Hepatic stellate cell (primary cell): ENCODE results near the gene HBE1.
"Not testable (repeated sequence)": the region's sequence is repeated elsewhere in the genome, so short reads cannot be mapped to it uniquely, and the experiment has no call there.

Experiments
- DNase-seq: peaks from one replicate; pipeline ENCODE4 v3.0.0; 2011; ENCODE audit warnings: low spot score

Gene HBE1

DNA sequence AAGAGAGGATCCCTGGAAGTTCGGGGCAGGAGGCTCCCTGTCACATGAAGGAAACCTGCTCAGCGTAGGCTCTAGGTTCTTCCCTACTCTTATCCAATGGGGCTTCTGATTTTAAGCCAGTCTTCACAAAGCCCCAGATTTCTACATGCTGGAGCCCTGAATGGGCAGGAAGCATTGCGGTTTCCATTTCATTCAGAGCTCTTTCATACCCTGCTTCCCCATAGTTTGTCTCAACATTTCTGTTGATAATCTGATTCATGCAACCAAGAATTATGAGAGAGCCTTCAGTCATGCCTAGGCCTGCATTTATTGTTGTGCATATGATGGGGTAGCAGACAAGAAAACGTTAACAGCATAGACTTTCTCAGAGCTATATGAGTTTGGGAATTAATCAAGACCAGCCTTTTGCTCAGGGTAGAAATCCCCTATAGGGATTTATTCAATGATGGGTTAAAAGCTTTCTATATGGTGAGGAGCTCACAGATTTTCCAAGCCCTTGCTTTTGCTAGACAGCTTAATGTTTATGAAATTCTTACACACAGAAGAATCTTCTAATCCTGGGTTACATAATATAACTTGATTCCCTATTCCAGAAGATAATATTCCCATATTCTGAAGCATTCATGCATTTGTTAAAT is 16.1 kb upstream of the HBE1 start:
- no peak for DNase-seq

DNA sequence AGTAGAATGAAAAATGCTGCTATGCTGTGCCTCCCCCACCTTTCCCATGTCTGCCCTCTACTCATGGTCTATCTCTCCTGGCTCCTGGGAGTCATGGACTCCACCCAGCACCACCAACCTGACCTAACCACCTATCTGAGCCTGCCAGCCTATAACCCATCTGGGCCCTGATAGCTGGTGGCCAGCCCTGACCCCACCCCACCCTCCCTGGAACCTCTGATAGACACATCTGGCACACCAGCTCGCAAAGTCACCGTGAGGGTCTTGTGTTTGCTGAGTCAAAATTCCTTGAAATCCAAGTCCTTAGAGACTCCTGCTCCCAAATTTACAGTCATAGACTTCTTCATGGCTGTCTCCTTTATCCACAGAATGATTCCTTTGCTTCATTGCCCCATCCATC is 14.9 kb upstream of the HBE1 start:
- no peak for DNase-seq

DNA sequence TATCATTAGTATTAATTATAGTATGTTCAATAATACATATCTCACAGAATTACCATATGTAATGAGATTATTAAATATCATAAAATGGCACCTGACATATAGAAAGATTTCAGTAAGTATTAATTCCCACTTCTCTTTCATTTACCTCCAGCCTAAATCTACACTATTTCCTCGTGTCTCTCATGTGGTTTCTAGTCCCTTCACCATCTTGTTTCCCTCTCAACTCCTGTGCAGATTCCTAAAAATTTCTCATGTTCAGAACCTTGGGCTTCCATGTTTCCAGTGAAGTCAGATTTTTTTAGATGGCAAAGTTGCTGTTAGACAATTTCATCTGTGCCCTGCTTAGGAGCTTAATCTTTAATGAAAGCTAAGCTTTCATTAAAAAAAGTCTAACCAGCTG is 14.1 kb upstream of the HBE1 start:
- no peak for DNase-seq

DNA sequence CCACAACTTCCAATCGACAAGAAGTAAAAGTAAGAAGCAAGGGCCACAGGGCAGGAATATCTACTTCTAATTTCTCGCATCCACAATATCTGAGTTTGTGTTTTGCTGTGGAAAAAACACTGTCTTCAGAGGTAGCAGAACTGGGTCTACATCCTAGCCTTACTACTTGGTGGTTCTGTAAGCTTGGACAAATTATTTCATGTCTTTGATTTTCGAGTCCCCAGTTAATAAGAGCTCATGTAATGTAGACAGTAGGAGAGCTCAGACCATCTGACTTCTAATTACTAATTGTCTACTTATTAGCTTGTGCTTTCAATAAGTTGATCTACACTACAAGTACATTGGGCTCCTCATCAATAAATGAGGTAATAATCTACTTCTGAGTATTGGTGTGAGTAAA is 13.3 kb upstream of the HBE1 start:
- DNase-seq: no peak

DNA sequence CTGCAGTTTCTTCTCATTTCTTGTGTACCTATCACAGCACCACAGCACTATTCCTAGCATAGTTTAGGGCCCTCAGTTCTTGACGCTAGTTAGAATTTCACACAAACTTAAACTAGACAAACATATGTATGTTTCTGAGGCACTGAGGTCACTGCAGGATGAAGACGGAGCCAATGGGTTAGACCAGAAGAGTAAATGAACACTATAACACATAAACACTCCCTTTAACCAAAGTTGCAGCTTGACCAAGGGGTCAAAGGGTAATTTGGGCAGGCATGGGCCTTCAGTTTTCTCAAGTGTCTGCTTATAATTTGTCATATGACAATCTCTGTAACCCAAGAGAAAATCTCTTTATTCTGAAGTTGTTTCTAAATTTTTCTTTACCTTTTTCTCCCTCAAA is 12.9 kb upstream of the HBE1 start:
- no peak for DNase-seq

DNA sequence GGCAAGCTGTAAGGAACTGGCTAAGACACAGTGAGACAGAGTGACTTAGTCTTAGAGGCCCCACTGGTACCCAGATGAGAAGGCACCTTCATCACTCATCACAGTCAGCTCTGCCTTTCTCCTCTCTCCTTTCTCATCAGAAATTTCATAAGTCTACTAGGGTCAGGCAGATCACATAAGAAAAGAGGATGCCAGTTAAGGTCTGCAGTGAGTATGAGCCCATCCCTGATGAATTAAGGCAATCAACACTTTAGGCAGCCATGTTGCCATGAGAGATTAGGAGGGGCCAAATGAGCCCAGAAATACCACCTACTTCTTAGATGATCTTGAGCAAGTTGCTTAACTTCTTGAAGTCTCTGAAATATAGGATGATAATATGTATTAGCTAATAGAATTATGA is 11.9 kb upstream of the HBE1 start:
- DNase-seq: no peak

DNA sequence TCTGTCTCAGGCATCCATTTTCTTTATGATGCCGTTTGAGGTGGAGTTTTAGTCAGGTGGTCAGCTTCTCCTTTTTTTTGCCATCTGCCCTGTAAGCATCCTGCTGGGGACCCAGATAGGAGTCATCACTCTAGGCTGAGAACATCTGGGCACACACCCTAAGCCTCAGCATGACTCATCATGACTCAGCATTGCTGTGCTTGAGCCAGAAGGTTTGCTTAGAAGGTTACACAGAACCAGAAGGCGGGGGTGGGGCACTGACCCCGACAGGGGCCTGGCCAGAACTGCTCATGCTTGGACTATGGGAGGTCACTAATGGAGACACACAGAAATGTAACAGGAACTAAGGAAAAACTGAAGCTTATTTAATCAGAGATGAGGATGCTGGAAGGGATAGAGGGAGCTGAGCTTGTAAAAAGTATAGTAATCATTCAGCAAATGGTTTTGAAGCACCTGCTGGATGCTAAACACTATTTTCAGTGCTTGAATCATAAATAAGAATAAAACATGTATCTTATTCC is 10.9 kb upstream of the HBE1 start:
- DNase-seq: peak; percentile 86

DNA sequence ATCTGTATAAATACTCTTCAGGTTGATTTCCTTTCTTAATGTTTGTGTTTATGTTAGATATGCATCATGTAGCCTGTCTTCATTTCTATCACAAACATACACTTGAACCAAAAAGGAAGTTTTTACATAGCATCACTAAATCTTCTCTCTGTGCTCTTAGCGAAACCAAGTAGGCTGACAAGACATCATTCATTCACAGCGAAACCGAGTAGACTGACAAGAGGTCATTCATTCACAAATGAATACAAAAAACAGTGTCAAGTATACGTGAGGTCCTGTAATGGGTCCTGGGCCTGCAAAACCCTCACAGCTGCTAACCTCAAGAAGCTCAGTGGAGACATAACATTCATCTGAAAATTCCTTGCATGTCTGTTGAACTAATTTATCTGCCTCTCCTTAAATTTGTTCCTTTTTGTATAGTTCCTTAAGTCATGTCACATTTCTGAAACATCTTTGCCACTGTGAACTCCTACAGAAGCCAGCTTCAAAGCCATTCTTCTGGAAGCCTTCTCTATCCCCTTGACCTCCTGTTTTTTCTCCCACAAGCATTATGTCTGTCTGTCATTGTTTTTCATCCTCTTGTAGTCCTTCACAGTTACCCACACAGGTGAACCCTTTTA is 9.8 kb upstream of the HBE1 start:
- DNase-seq: no peak

DNA sequence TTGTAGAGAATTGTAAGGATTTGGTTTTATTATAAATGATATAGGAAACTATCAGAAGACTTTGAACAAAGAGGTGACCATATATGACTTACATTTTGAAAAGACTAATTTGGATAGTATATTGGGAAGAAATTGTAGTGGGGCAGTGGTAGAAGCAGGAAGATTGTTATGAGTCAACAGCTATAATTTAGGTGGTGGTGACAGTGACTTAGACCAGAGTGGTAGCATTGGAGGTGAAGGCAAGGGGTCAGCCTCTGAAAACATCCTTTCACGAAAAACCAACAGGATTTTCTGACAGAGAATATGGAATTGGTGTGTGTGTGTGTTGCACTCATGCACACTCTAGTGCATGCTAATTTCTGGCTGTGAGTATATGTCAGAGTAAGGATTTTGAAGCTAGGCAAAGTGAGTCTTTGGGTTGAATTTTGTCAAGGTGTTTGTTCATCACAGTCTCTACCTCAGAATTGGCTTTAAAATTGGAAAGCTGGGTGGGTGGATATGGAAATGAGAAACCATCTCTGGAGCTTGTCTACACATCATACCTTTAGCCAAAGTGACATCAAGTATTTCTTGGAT is 8.2 kb upstream of the HBE1 start:
- no peak for DNase-seq

DNA sequence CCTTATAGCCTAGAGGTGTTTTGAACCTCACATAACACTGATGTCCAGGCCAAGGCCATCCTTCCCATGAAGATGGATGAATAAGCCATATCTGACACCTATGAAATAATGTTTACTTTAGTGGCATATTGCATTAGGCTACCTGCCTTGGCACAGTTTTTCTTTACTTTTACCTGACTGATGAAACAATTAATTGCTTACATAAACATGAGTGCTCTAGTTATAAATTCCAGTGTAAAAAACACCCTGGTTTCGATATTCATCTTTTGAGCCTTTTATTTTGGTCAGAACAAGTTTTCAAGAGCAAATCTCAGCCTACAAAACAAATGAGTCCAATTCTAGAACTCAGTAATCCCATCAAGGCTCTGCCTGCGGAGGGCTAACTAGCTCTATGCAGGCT is 7.0 kb upstream of the HBE1 start:
- no peak for DNase-seq

DNA sequence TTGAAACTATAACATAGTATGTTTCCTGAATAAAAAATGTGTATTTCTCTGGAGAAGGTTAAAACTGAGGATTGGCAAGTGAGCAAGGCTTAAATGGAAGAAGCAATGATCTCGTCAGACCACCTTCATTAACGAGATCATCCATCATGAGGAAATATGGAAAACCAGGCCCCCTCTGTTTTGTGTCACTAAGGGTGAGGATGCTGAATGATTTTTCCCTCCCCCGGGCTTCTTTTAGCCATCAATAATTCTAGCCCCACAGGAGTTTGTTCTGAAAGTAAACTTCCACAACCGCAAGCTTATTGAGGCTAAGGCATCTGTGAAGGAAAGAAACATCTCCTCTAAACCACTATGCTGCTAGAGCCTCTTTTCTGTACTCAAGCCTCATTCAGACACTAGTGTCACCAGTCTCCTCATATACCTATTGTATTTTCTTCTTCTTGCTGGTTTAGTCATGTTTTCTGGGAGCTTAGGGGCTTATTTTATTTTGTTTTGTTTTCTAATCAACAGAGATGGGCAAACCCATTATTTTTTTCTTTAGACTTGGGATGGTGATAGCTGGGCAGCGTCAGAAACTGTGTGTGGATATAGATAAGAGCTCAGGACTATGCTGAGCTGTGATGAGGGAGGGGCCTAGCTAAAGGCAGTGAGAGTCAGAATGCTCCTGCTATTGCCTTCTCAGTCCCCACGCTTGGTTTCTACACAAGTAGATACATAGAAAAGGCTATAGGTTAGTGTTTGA is 5.8 kb upstream of the HBE1 start:
- DNase-seq: no peak

DNA sequence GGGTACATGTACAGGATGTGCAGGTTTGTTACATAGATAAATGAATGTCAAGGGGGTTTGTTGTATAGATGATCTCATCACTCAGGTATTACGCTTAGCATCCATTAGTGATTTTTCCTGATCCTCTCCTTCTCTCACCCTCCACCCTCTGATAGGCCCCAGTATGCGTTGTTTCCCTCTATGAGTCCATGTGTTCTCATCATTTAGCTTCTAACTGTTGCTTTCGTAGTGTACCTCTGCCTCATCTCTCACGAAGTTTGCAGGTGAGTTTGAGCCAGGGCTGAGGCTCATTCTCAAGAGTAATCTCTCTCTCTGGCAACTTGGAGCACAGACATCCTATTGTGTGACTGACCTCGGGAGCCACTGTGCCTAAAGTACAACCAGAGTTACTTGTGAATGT is 4.7 kb upstream of the HBE1 start:
- DNase-seq: no peak

DNA sequence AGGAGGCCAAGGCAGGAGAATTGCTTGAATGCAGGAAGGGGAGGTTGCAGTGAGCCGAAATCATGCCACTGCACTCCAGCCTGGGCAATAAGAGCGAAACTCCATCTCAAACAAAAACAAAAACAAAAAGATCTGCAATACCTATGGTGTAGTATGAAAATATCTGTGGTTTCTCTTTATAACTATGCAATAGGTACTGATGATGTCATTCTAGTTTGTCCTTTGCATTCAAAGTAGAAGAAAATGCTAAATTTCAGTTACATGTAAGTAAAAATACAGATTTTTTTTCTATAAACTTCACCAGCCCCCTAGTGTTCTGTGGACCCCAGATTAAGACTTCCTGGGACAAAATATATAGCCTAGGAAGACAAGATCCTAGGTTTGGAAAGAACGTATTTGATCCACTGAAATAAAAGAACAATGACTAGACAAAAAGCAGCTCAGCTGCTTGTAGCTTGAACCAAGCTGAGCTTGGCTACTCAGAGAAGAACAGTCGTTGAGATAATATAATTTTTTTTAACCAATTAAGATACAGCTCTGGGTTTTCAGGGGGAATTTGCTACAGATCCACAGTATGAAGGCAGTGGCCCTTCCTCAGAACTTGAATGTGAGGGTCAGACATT is 2.8 kb upstream of the HBE1 start:
- DNase-seq: no peak

DNA sequence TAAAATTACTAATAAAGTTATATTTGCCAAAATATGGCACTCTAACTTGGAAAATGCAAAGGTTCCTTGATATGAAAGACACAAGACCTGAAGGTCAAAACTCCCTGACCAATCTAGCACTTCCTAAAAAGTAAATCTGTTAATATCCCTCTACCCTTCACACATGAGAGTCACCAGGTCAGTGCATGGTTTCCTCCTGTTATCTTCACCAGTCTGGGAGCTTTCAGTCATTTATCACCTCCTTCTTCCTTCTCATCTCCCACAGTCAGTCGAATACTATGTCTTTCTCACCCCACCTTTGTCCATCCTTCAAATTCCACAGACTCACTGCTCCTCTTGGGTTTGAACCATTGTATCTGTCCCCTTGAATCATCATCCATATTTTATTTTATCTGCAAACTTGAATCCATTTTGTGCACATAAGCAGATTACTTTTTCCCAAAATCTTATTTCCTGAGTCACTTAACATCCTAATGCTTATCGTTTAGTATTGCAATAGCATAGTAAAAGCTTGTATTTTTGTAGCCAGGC is 2.6 kb downstream of the HBE1 start:
- DNase-seq: no peak

DNA sequence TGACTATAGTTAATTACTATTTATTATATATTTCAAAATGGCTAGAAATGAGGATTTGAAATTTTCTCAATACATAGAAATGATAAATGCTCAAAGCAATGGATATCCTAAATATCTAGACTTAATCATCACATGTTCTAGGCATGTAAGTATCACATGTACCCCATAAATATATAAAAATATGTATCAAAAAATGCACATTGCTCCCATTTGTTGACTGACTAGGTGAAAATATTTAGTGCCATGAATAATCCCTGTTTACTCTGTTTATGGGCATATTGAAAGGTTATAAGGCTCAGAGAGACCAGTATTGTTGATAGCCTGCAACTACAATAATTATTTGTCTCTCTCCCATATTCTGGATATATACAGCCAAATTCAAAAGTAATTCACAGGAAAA is 3.1 kb downstream of the HBE1 start:
- DNase-seq: no peak

DNA sequence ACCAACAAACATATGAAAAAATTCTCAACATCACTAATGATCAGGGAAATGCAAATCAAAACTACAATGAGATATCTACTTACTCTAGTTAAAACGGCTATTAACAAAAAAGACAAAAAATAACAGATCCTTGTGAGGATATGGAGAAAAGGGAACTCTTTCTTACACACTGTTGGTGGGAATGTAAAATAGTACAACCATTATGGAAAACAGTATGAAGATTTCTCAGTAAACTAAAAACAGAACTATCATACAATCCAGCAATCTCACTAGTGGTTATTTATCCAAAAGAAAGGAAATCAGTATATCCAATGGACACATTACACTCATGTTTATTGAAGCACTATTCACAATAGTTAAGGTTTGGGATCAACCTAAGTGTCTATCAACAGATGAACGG is 3.9 kb downstream of the HBE1 start:
- DNase-seq: no peak

DNA sequence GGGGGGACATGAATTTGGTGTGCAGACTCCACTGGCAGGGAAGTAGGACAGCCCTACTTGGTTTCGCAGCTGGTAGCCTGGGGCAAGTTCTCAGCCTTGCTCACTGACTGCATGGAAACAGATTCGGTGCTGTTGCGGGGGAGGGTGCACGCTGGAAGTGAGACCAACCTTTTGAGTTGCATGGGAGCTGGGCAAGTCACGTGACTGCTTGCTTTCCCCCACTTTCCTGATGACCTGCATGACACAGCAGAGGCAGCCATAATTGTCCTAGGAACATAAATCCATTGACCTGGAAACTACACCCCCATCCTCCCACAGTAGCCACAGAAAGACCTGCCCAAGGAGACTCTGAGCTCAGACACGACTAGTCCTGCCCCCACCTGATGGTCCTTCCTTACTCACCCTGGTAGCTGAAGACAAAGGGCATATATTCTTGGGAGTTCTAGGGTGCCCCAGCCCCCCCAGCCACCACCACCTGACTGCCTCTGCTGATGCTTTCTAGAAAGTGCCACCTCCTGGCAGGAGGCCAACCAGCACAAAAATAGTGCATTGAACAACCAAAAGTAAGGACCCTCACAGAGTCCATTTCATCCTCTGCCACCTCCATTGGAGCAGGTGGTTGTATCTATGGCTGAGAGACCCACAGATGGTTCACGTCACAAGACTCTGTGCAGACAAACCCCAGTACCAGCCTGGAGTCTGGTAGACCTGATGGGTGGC is 11.0 kb downstream of the HBE1 start:
- no peak for DNase-seq

DNA sequence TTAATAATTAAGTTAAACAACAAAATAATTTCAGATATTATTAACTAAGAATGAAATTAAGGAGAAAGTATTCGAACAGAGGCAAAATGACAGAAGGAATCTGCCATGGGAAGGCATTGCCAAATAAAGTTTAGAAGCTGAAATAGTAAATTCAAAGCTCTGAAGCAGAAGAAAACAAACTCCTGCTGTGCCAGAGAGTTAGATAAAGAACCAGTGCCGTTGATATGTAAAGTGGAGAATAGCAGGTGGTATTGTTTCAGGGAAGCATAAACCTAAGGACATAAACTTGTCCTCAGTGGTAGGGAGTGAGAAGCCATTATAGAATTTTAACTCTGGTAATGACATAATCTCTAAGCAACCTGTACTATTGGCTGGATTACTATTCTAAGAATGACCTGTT is 12.4 kb downstream of the HBE1 start:
- DNase-seq: no peak

DNA sequence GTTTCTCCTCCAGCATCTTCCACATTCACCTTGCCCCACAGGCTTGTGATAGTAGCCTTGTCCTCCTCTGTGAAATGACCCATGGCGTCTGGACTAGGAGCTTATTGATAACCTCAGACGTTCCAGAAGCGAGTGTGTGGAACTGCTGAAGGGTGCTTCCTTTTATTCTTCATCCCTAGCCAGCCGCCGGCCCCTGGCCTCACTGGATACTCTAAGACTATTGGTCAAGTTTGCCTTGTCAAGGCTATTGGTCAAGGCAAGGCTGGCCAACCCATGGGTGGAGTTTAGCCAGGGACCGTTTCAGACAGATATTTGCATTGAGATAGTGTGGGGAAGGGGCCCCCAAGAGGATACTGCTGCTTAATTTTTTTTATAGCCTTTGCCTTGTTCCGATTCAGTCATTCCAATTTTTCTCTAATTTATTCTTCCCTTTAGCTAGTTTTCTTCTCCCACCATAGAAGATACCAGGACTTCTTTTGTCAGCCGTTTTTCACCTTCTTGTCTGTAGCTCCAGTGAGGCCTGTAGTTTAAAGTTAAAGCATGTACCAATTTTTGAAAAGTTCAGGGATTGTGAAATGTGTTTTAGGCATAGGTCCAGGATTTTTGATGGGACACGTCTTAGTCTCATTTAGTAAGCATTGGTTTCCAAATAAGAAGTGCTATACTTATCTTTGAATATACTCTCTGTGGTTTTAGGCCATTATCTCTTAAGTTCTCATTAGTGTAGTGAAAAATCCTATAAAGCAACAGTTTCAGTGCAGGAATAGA is 14.9 kb downstream of the HBE1 start, which contains the start of gene HBG2:
TSS of gene HBG2 (minus strand) at position 136 of the 768 bp plus-strand sequence. CDS start at position 83, 53 bp downstream.
- not testable (repeated sequence) for DNase-seq

DNA sequence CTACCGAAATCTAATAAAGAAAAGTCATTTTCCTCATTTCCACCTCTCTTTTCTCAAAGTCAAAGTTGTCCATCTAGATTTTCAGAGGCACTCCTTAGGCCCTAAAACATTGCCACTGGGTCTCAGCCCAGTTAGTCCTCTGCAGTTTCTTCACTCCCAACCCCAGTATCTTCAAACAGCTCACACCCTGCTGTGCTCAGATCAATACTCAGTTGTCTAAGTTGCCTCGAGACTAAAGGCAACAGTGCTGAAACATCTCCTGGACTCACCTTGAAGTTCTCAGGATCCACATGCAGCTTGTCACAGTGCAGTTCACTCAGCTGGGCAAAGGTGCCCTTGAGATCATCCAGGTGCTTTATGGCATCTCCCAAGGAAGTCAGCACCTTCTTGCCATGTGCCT is 15.7 kb downstream of the HBE1 start:
- DNase-seq: not testable (repeated sequence)

DNA sequence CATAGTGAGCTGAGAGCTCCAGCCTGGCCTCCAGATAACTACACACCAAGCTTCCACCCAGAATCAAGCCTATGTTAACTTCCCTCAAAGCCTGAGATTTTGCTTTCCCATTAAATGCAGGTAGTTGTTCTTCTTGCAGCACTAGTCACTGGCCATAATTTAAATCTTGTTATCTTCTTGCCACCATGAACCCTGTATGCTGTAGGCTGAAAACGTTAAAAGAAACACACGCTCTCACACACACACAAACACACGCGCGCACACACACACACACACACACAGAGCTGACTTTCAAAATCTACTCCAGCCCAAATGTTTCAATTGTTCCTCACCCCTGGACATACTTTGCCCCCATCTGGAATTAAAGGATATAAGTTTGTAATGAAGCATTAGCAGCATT is 16.3 kb downstream of the HBE1 start:
- not testable (repeated sequence) for DNase-seq
